ENCODE measurements around the gene GPR31.

- TF ChIP-seq CTCF (IDR thresholded peaks at IDR 0.05) (no peak), EP300 (IDR thresholded peaks at IDR 0.05) (no peak)
Observed at GRCh38 chr6:167143041-167143440, 14.7 kb downstream of the GPR31 start.
